ENCODE data around the gene RDH14.

RDH14 gene
- 10.9 reads per million, percentile 33 among the genes with 10 or more reads in this experiment for total RNA-seq

- DNase-seq: peak; percentile 91
Observed at GRCh38 chr2:18560031-18560796, at the start of gene RDH14. Gene RDH14 (minus strand): TSS chr2:18560653. CDS start chr2:18560572, 81 bp downstream.

GRCh38 chr2:18610090-18610489 is 49.6 kb upstream of the RDH14 start:
- DNase-seq: no peak

GRCh38 chr2:18605115-18605514 is 44.7 kb upstream of the RDH14 start:
- DNase-seq: no peak

DNA sequence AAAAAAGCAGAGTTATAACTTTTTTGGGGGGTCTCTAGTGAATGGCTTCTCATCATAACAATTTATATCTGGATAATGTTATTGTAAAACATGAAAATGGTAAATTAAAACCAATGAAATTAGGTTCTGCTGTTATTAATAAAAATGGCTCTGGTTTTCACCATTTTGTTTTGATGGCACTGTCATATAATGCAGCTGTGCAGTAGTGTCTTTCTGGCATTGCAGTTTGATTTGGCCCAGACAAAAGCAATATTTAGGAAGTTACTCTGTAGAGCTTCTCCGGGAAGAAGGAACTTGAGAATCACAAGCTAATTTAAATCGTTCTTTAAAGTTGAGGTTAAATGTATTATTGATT is 44.1 kb upstream of the RDH14 start:
- no peak for DNase-seq

DNA sequence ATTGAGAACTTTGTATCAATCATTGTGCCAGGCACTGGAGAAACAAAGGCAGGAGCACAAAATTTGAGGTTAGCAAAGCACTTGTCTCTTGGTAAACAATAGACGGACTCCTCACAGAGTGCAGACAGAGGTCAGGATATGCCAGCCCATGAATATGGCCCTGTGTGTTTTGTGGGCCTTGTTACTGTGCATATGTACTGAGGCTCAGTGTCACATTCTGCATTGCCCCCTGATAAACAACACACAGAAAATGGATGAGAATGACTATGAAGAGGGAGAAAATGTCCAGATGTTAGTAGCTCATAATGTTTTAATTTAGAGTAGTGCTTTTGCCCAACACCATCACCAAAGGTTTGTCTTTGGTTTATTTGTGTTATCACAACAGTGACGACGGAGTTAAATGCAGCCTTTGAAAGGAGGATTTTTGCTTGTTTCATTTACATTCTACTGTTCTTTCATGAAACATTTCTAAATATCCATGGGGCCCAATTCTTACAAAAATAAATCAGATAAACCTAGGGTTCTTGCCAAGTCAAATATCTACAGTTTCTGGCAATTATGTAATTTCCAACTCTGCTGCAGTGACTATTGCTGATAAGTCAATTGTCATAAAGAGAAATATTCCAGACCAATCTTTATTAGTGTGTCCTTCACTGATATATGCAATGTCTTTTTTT is 43.5 kb upstream of the RDH14 start:
- no peak for DNase-seq

DNA sequence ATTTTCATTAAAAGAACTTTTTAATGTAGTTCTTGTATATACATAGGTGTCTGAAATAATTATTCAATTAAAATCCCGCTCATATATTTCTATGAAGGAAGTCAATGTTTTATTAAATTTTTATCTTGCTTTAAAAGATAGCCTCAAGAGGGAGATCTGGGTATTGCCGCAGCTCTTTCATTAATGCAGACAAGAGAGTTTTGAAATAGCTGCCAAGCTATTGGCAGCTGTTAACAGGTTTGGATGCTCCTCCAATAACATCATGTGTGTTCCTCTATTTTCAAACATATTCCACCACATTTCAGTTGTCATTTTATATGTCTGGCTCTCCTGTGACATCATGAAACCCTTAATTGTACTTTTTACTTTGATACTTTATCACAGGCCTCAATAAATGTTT is 41.8 kb upstream of the RDH14 start:
- no peak for DNase-seq

DNA sequence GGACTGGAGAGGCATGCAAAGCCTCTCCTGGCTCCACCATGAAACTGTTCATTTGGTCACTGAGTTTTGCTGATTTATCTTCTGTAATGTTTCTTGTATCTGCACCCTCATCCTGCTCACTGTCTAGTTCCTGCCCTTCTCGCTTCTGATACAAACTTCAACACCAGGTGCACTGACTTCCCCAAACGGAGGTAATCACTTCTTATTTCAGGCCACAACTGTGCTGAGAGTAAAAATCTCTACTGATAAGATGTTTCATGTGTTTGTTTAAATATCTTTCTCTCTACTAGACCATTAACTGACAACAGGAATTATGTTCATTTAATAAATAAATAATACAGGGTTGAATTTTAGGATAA is 39.8 kb upstream of the RDH14 start:
- no peak for DNase-seq

DNA sequence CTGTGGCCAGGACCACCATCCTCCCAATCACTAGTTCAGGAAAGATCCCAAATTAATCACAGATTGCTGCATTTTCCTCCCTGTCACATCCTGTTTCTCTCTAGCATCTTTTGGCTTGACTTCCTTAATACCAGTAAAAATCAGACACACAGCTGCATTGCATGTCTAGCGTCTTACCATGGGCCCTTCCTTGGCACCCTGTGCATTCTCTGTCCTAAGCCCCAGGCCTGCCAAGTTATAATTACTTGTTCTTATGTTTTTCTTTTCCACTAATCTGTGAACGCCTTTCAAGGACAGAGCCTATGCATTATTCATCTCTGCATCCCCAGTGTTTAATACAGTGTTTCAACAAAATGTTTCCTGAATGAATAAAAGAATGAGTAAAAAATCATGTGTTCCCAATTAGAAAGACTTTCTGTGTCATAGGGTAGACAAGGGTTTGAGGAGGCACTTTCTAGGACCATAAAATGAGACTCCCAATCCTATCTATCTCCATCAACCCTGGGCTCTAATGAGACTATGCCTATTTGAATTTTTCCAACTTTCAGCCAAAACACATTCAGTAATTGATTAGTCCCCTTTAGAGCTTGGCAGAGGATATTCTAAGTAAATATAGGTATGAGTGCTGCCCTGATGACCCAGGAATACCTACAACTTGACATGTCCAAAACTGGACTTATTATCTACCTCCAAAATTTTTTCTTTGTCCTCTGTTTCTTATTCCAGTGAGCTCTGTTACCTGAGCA is 39.2 kb upstream of the RDH14 start:
- no peak for DNase-seq

DNA sequence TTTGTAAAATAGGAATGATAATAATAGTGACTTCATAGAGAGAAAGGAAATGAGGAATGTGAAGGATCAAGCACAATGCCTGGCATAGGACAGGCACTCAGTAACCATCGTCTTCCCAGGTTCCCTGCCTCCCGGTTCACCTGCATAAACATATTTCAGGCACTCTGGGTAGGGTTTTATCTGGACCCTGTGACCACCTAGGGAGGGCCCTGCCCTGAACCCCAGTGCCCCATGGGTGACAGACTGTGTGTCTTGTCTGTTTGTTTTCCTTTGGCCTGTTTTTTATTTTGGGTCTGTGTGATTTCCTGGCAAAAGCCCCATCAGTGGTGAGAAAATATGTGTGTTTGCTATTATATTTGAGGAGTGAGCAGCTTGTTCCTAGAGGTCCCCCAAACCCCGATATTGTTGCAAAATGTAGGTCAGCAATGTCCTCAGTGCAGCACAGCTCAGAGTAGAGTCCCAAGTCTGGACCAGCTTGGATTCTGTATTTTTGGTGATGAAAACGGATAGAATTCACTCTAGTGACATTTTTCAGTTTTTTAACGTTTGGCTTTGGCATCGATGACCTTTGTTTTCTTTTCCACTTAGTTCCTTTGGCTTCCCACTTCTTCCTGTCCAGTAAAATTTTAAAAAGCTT is 38.5 kb upstream of the RDH14 start:
- no peak for DNase-seq

DNA sequence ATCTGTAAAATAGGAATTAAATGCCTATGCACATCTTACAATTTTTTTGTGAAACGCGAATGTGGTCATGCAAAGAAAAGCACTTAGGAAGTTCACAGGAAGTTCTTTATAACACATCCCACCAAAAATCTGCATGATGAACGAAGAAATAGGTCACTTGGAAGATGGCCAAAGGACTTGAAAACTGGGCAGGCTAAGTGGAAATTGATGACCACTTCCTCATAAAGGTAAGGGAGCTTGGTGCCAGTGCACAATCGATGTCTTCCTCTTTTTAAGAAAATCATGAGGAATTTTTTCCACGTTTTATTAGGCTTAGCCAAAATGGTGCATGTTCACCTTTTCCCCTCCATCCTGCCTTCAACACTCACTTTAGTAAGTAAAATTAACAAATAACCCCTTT is 37.2 kb upstream of the RDH14 start:
- DNase-seq: no peak

- DNase-seq: no peak
Observed at GRCh38 chr2:18596993-18597392, 36.5 kb upstream of the RDH14 start.

DNA sequence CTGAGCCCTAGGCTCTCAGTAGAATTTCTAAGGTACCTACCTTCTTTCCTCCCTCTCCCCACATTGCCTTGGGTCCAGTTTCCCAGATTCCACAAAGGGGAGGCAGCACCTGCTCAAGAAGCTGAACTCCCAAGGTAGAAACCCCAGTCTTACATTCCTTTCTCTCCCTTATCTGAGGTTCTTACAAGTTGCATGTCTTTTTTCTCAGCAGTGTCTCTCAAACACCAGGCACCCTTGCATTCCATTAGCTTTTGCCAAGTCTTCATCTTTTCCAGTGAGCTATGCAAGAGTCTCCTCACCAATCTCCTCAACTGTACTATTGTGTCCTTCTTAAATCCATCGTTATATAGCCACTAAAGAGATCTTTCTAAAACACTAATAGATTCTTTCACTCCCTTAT is 33.0 kb upstream of the RDH14 start:
- no peak for DNase-seq

DNA sequence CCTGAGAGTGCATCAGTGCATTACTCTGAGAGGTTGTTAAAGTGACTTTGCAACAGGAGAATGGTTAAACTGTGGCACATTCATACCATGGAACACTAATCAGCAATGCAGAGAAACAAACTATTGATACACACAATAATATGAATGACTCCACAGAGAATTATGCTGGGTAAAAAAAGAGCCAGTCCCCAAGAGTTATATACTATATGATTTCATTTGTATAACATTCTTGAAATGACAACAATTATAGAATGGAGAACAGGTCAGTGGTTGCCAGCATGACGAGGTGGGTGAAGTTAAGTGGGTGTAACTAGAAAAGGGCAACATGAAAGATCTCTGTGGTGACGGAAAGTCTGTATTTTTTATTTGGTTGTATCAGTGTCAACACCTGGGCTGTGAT is 31.9 kb upstream of the RDH14 start:
- no peak for DNase-seq

- DNase-seq: no peak
Observed at GRCh38 chr2:18589354-18589753, 28.9 kb upstream of the RDH14 start, which contains the start of gene NT5C1B. Gene NT5C1B (minus strand): TSS chr2:18589569. CDS start chr2:18589468, 101 bp downstream.

GRCh38 chr2:18588802-18589201 is 28.3 kb upstream of the RDH14 start:
- DNase-seq: no peak

GRCh38 chr2:18588049-18588448 is 27.6 kb upstream of the RDH14 start:
- no peak for DNase-seq

- DNase-seq: no peak
Observed at GRCh38 chr2:18585526-18585925, 25.1 kb upstream of the RDH14 start.

- no peak for DNase-seq
Observed at GRCh38 chr2:18584608-18584954, 24.1 kb upstream of the RDH14 start.

DNA sequence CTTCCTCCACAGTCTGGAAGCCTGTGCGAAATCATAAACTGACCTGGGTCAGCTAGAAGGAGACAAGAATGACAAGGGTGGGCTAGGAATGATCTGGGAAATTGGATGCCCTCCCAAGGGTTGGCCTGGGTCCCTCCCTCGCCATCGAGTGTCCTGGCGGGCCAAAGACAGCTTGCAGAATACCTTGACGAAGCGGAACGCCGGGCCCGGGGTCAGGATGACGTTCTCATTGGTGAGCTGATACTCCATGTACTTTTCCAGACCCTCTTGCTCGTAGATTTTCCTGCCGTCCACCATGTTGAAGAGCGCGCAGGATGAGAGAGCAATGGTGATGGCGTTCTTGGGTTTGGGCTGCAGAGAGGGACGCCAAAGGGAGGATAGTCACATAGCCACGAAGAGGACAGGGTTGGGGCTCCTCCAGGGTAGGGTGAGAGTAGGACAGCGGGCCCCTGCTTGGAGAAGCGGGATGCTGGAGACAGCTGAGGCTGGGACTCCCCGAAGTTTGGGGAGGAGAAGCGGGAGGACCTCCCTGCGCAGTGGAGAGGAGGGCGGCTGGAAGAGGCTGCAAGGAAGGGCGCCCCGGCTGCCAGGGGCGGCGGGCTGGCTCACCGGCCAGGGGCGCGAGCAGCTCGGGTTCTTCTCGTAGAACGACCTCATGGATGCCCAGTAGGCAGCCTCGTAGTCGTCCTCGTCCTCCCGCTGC is 23.6 kb upstream of the RDH14 start:
- DNase-seq: no peak

GRCh38 chr2:18580606-18581005 is 20.2 kb upstream of the RDH14 start:
- no peak for DNase-seq

DNA sequence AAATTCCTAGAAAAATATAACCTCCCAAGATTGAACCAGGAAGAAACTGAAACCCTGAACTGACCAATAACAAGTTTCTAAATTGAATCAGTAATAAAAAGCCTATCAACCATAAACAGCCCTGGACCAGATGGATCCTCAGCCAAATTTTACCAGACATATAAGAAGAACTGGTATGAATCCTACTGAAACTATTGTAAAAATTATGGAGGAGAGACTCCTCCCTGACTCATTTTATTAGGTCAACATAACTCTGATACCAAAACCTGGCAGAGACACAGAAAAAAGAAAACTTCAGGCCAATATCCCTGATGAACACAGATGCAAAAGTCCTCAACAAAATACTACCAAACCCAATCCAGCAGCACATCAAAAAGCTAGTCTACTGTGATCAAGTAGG is 17.6 kb upstream of the RDH14 start:
- no peak for DNase-seq

- no peak for DNase-seq
Observed at GRCh38 chr2:18566145-18566769, 5.8 kb upstream of the RDH14 start.

- no peak for DNase-seq
Observed at GRCh38 chr2:18560797-18561085, 288 bp upstream of the RDH14 start.
